ENCODE results near the gene ITLN2.
"Not testable (repeated sequence)": the region's sequence is repeated elsewhere in the genome, so short reads cannot be mapped to it uniquely, and the experiment has no call there.

Gene ITLN2

GRCh38 chr1:160904783-160905616 lies 49.6 kb downstream of the ITLN2 start:
- Mint-ChIP-seq H3K9me3 (peaks cover 3% of the 10 kb centered on the region), H3K4me1 (no peaks in the 10 kb centered on the region), H3K36me3 (ENCODE audit: low read depth) (no peaks in the 10 kb centered on the region), H3K27ac (no peak overlapping the region), H3K4me3 (no peak overlapping the region), H3K27me3 (no peaks in the 10 kb centered on the region)
- DNase-seq (no peak), ATAC-seq (no peak)

- not testable (repeated sequence) for H3K4me3 Mint-ChIP-seq; H3K36me3 Mint-ChIP-seq (ENCODE audit: low read depth); H3K9me3 Mint-ChIP-seq; H3K4me1 Mint-ChIP-seq; H3K27ac Mint-ChIP-seq; DNase-seq; ATAC-seq; H3K27me3 Mint-ChIP-seq
Measured at GRCh38 chr1:160902251-160902650, 52.4 kb downstream of the ITLN2 start.

- H3K36me3 Mint-ChIP-seq (ENCODE audit: low read depth): no peaks in the 10 kb centered on the region
Measured at GRCh38 chr1:160901768-160902167, 52.8 kb downstream of the ITLN2 start.

GRCh38 chr1:160900683-160901082 lies 53.9 kb downstream of the ITLN2 start:
- H3K36me3 Mint-ChIP-seq (ENCODE audit: low read depth); H3K27me3 Mint-ChIP-seq; H3K4me3 Mint-ChIP-seq; DNase-seq; H3K9me3 Mint-ChIP-seq; H3K27ac Mint-ChIP-seq; H3K4me1 Mint-ChIP-seq; ATAC-seq: not testable (repeated sequence)

More at GRCh38 chr1:160901768-160902167, 52.8 kb downstream of the ITLN2 start:
- H3K9me3 Mint-ChIP-seq: peaks cover 5% of the 10 kb centered on the region
- no peak for DNase-seq
- no peak overlapping the region for H3K27ac Mint-ChIP-seq
- no peak for ATAC-seq
- H3K27me3 Mint-ChIP-seq: peaks cover 5% of the 10 kb centered on the region
- no peak overlapping the region for H3K4me3 Mint-ChIP-seq
- H3K4me1 Mint-ChIP-seq: no peaks in the 10 kb centered on the region

All from activated naive CD8-positive, alpha-beta T cell treated with anti-CD3 and anti-CD28 coated beads, Interleukin-2, amount 50 U/mL, for 24 hours (primary cell).